GM18907 (cell line): ENCODE measurements around the gene ZKSCAN5.
"Not testable (repeated sequence)": the region's sequence is repeated elsewhere in the genome, so short reads cannot be mapped to it uniquely, and the experiment has no call there.

Source experiments
- ATAC-seq: cut with Tn5 transposase; IDR thresholded peaks from one replicate; pipeline ENCODE4 v1.9.1; 2021; ENCODE audit warnings: mild to moderate bottlenecking, moderate library complexity; ENCODE audit not compliant: unreplicated experiment

Gene ZKSCAN5

GRCh38 chr7:99551767-99552463 lies 47.5 kb downstream of the ZKSCAN5 start, which contains the start of gene FAM200A:
Gene FAM200A, minus strand, starts transcription at chr7:99552114. Its CDS starts 3,707 bp downstream, at chr7:99548407.
- ATAC-seq, result peak; percentile 90

GRCh38 chr7:99553039-99553438 lies 48.6 kb downstream of the ZKSCAN5 start:
- ATAC-seq, result no peak

DNA sequence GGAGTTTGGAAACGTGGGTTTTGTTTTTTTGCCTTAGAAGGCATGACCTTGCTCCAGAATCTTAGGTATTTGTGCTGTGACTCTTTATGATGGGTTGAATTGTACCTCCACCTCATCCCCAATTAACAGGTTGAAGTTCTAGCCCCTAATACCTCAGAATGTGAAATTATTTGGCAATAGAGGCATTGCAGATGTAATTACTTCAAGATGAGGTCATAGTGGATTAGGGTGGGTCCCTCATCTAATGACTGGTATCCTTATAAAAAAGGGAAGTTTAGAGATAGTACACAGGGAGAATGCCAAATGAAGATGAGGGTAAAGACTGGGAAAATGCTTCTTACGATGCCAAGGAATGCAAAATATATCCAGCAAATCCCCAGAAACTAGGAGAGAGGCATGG lies 50.5 kb downstream of the ZKSCAN5 start:
- no peak for ATAC-seq

DNA sequence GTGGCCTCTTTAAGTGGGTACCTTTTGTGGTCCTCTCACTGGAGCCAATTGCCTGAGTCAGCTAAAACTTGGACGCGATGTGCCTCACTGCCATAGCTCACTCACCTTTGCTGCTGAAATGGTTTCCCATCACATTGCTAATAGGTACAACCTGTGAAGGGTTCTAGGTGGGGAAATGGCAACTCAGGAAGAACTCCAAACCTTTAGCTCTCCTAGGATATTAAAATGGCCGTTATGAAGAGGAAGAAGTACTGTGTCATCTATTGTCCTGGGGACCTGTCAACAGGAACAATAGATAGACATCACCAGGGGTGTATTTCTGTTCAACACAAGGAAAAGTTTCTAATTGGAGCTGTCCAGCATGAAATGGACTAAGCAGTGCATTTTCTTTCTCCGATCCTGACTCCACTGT lies 52.7 kb downstream of the ZKSCAN5 start:
- no peak for ATAC-seq

- peak; percentile 57 for ATAC-seq
Observed at GRCh38 chr7:99557940-99558305, 53.5 kb downstream of the ZKSCAN5 start.

DNA sequence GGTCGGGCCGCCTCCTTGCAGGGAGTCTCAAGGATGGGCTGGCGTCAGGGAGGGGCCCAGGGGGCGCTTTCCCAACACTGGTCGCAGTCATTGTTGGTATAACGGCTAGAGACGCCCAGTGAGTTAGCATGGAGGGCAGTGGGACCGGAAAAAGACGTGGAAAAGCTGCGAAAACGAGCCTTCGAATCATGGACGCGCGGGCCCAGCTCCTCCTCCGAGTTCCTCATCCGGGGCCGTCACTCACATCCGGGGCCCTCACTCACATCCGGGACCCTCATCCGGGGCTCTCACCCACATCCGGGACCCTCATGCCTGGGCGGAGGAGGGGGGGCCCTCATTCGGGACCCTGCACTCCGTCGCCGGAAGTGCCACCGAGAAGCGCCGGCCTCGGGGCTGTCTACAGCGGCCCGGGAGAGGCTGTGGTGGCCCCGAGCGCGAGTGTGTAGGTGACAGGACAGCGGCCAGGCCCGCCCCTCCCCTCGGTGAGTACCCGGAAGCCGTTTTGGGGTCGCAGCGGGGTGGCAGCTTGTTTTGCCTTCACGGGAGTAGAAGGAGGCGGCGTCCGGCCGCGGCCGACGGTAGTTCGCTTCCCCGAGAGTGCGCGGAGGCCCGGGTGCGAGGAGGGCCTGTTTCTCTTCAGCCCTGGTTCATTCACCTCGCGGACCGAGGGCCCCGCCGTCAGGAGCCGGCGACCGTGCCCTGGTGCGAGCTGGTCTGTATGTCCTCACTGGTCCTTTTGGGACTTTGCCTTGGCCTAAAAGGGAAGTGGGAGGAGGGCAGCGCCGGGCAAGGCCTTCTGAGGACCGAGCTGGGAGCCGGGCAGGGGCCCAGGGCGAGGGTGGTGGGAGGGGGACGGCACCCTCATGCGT lies 54.1 kb downstream of the ZKSCAN5 start, which contains the start of gene ZNF655:
Gene ZNF655, plus strand, starts transcription at position 337 of the 869 bp plus-strand sequence. CDS start 1,918 bp downstream, outside the sequence.
- ATAC-seq, result peak; percentile 81

DNA sequence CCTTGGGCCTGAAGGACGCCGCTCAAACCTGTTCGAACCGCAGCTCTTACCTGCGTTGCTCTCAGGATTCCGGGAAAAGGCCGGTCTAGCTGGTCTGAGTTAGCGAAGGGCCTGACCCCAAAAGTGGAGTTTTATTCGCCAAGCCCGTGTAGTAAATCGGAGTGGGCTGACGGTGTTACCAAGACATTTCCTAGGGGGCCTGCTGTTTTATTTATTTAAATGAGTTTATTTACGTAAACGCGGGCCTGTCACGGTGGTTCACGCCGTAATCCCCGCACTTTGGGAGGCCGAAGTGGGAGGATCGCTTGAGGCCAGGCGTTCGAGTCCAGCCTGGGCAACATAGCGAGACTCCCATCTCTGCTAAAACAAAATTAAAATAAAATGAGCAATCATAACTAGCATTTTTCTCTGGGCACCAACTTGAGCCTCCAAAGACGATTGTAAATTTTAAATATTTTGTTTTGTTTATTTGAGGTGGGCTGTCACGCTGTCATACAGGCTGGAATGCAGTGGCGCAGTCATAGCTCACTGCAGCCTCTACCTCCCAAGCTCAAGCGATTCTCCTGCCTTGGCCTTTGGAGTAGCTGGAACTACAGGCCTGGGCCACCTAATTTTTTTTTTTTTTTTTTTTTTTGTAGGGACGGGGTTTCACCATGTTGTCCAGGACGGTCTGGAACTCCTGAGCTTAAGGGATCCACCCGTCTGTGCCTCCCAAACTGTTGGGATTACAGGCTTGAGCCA lies 54.9 kb downstream of the ZKSCAN5 start:
- ATAC-seq, result no peak

DNA sequence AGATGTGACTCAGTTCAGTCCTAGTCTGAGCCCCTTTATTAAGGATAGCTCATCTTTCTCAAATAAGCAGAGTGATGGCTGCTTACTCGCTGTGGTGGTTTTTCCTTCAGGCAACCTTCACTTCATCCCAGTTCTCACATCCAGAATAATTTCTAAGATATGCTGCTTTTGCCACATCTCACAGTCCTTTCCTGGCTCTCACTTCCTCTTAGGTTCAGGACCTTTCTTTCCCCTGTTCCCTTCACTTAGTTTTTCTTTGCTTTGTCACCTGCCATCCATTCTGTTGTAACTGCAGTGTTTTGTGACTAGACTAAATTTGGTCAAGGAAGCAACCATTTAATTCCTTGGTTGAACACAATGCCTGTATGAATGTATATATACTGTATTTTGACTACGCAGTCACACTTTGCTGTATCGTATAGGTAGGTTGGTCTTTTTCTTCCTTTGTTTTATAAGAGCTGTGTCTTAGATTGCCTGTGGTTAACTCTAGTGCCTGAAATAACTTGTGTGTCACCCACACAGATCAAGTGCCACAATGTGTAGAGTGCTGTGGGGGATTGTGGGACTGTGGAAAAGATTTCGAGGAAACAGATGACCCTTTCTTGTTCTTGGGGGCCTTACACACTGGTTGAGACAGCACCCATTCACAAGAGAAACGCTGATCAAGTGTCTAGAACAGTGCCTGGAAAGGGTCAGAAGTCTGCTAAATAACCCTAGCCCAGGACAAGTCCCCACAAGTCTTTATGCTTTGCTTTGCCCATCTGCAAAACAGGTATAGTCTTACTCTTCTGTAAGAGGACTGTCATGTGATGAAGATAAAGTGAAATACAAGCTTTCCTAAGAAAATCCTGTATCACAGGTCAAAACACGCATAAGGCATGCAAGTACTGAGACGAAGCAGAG lies 56.6 kb downstream of the ZKSCAN5 start:
- no peak for ATAC-seq

- ATAC-seq, result no peak
Observed at GRCh38 chr7:99561737-99562051, 57.2 kb downstream of the ZKSCAN5 start.

DNA sequence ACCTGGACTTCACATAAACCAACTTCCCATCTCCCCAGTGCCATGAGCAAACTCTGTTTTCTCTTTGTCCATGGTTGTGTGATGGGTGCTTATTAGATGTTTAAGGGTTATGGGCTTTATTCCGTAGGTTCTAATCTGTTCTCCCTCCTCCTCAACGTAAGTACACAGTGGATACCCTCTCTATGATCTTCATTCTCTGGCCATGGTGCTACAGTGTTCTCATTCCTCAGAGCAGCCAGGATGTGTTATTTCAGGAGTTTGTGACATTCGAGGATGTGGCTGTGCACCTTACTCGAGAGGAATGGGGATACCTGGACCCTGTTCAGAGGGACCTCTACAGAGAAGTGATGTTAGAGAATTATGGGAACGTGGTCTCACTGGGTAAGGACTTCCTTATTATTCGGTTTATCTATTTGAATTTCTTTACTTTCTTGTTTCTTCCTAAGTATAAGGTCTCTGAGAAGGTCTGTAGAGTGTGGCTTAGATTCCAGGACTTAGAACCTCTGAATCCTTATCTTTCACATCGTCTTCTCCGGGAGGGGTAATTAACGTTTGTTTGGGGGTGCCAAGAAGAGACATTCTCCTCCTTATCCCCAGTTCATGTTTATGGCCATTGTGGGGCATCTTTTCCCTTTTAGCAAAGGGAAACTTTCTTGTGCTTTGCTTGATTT lies 57.8 kb downstream of the ZKSCAN5 start:
- no peak for ATAC-seq

DNA sequence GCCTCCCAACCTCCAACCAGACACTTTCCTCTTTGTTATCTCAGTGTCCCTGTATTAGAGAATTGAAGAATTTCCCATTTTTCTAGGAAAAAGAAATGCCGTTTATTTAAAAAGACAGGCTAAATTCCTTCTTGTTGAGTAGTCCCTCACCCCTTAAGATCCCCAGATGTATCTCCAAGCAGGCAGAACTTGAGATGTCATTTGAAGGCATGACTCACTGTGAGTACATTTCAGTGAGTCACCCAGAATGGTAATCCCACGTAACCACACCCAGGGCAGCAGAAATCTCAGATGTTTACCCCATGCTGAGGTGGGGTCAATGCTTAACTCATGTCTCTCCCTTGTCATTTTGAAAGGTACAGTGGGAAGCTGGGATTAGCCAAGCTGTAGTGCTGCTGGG lies 58.4 kb downstream of the ZKSCAN5 start:
- no peak for ATAC-seq

DNA sequence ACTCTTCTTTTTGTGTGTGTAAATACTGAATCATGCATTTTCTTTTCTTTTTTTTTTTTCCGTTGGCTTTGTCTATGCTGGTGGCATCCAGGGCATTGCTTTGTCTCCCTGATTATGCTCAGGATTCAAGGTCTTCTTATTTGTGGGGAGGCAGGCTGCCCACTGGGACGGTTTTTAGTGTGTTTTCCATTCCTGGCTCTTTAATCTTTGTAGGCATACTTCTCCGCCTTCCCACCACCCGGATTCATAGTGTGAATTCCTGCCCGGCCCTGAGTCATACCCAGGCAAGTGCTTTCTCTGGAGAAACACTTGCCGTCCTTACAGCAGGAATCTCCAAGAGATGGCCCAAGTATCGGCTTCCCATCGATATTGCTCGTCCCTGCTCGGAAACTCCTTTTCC lies 59.2 kb downstream of the ZKSCAN5 start:
- no peak for ATAC-seq

GRCh38 chr7:99568770-99569169 lies 64.3 kb downstream of the ZKSCAN5 start:
- ATAC-seq, result not testable (repeated sequence)

DNA sequence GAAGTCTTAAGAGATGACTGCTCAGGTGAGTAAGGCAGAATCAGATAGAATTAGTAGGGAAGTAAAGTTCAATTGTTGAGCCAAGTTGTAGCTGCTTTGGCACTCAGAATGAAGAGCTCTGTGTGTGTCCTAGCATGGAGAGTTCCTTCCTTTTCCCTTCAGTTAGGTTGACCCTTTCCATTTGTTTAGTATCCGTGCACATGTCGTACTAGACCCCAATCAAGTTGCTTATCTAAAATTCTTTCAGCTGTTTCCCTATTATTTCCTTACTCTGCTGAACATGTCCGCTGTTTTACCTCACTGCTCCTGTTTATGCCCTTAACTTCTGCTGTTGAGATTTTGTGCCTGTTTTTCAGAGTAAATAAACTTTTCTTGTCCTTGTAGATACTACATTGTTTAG lies 67.3 kb downstream of the ZKSCAN5 start:
- no peak for ATAC-seq

DNA sequence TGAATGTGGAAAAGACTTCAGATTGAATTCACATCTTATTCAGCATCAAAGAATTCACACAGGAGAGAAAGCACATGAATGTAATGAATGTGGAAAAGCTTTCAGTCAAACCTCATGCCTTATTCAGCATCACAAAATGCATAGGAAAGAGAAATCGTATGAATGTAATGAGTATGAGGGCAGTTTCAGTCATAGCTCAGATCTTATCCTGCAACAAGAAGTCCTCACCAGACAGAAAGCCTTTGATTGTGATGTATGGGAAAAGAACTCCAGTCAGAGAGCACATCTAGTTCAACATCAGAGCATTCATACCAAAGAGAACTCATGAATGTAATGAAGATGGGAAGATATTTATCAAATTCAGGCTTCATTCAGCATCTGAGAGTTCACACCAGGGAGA lies 68.8 kb downstream of the ZKSCAN5 start:
- no peak for ATAC-seq

DNA sequence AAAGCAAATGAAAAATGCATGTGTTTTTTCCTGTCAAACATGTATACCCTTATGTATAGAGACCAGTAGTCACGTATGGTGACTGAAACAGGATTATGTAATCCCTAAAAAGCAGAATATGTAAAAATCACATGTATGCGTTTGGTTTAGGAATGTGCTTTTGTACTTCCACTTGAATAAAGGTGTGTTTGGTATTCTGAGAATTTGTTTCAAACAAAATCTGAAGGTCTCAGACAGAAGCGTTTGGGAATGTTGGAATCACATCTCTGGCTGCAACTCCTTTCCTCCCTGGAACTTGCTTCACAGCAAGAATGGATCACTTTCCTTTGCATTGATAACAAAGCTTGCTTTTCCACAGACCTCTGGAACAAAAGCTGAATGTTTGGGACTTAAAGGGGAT lies 71.8 kb downstream of the ZKSCAN5 start:
- ATAC-seq, result no peak

DNA sequence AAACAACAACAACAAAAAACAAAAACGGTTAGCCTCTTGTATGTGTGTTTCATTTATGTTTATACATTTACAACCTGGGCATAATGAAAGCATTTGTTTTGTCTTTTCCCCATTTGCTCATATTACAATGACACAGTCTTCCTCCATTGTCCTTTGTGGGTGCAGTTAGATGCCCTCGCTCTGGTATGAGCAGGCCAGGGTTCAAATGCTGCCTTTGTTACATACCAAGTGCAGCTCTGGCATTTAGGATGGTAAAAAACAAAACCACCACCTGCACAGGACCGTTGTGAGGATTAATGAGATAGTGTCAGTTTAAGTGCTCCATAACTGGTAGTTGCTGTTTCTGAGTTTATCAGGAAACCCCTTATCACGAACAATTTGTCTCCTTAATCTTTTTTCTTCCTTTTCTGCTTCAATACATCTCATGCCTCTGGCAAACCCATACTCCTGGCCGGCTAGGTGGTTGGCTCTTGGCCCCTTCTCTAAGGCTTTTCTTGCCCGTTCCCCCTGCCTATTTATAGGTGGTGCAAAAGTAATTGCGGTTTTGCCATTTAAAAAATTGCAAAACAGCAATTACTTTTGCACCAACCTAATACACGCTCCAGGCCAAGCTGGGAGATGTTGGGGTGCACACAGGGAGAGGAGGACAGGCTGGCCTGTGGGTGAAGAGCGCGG lies 75.0 kb downstream of the ZKSCAN5 start:
- ATAC-seq, result no peak

GRCh38 chr7:99579956-99580777 lies 75.7 kb downstream of the ZKSCAN5 start:
- ATAC-seq, result no peak
